WERI-Rb-1 (cell line): ENCODE results near the gene LSM4.

ENCODE experiments used
- DNase-seq: peaks from one replicate; pipeline ENCODE4 v3.0.0-alpha.2; 2020
- H3K27ac ChIP-seq: fragments of 250-450 bp; sonication (Bioruptor Pico); 2 replicates; pipeline ENCODE4 v1.5.1; 2020; ENCODE audit warnings: mild to moderate bottlenecking, moderate library complexity
- H3K27me3 ChIP-seq: fragments of 250-450 bp; sonication (Bioruptor Pico); 2 replicates; pipeline ENCODE4 v1.5.1; 2021; ENCODE audit warnings: mild to moderate bottlenecking, low read depth, moderate library complexity; ENCODE audit not compliant: insufficient read depth, severe bottlenecking
- H3K36me3 ChIP-seq: fragments of 250-450 bp; sonication (Bioruptor Pico); 2 replicates; pipeline ENCODE4 v1.5.1; 2020; ENCODE audit warnings: mild to moderate bottlenecking, moderate library complexity
- H3K4me3 ChIP-seq: 2 replicates; pipeline ENCODE4 v1.5.1; 2011; ENCODE audit warnings: low read depth, mild to moderate bottlenecking, control low read depth, low read length
- H3K9me3 ChIP-seq: fragments of 250-450 bp; sonication (Bioruptor Pico); 2 replicates; pipeline ENCODE4 v1.5.1; 2021; ENCODE audit warnings: mild to moderate bottlenecking, moderate library complexity; ENCODE audit not compliant: severe bottlenecking
- TF ChIP-seq, protein P1 (sequence below): IDR thresholded peaks from 2 replicates; pipeline ENCODE4 v1.5.1; 2011; ENCODE audit warnings: low read depth, mild to moderate bottlenecking, control low read depth, inconsistent platforms, low read length

LSM4 gene

DNA sequence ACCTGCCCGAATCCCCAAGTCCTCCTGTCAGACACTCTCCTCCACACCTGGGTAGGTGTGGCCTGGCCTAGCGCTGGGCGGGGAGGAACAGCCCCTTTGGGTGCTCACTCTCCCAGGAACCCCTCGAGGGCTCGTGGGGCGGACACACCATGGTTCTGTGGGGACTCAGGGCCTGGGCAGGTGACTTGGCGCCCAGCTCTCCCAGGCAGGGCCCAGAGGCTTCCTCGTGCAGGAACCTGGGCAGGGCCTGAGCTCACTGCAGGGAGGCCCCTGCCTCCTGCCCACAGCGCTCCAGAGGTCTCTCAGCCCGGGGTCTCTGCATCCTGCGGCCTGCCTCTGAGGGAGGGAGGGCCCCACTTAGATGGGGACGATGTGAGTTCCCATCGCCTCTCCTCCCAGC, 11.9 kb downstream of the LSM4 start:
- H3K27ac ChIP-seq = no peak overlapping the region
- H3K4me3 ChIP-seq = no peak overlapping the region
- DNase-seq = no peak
- H3K9me3 ChIP-seq = no peaks in the 10 kb centered on the region
- no peaks in the 10 kb centered on the region for H3K27me3 ChIP-seq
- TF ChIP-seq, protein P1, sequence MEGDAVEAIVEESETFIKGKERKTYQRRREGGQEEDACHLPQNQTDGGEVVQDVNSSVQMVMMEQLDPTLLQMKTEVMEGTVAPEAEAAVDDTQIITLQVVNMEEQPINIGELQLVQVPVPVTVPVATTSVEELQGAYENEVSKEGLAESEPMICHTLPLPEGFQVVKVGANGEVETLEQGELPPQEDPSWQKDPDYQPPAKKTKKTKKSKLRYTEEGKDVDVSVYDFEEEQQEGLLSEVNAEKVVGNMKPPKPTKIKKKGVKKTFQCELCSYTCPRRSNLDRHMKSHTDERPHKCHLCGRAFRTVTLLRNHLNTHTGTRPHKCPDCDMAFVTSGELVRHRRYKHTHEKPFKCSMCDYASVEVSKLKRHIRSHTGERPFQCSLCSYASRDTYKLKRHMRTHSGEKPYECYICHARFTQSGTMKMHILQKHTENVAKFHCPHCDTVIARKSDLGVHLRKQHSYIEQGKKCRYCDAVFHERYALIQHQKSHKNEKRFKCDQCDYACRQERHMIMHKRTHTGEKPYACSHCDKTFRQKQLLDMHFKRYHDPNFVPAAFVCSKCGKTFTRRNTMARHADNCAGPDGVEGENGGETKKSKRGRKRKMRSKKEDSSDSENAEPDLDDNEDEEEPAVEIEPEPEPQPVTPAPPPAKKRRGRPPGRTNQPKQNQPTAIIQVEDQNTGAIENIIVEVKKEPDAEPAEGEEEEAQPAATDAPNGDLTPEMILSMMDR = no peak
- H3K36me3 ChIP-seq = peaks cover 89% of the 10 kb centered on the region

DNA sequence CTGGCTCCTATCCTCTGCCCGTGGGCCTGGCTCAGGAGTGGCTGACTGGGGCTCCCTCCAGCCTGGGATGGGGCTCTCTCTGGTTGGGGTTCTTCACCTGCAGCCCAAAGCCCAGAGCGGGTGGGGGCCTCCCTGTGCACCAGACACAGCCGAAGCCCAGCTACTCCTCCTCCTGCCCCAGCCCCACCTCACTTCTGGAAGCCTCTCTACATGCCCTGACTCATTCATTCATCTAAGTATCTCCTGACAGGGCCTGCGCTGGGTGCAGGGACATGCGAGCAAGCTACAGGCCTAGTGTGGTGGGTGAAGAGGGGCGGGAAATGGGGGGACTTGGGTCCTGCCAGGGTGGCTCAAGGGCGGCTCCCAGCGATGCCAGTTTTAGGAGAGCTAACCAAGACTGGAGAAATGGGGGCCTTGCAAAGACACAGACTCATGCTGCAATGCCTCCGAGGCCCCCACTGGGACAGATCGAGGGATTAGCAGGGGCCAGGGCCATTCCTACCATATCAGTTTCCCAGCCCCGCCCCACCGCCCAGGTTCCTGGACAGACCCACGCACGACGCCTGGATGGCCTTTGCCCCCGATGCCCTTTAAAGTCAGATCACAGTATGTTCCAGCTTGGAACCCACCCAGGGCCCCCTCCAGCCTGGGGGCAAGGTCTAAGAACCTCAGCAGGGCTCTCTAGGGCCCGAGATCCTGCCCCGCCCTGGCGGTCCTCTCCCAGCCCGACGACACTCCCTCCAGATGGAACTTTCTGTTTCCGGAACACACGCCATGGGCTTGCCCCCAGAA, 12.6 kb downstream of the LSM4 start:
- H3K27ac ChIP-seq = no peak overlapping the region
- H3K9me3 ChIP-seq = no peaks in the 10 kb centered on the region
- peaks cover 88% of the 10 kb centered on the region for H3K36me3 ChIP-seq
- TF ChIP-seq, protein P1 = no peak
- H3K27me3 ChIP-seq = no peaks in the 10 kb centered on the region
- DNase-seq = no peak
- no peak overlapping the region for H3K4me3 ChIP-seq

DNA sequence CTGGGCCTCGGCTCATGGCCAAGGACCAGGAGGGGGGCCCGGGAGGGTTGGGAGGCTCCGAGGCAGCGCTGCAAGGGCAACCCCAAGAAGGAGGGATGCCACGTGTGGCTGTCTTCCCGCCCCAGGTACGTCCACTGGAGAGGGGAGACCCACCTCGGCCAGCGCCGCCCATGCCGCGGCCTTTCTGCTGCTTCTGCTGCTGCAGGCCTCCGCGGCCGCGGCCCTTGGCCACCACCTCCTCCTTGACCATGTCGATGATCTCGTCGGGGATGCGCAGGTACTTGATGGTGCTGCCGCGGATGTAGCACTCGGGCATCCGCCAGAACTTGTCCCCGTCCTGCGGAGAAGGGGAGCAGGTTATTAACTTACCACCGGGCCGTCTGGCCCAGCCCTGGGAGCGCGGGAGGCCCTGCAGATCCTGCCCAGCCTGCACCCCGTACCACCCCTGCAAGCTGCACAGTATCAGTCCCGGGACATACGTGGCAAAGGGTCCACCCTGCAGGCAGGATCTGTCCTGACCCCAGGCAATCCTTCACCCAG, 13.3 kb downstream of the LSM4 start:
- no peak for DNase-seq
- Histone ChIP-seq H3K27me3 (no peaks in the 10 kb centered on the region), H3K4me3 (no peak overlapping the region), H3K9me3 (no peaks in the 10 kb centered on the region), H3K27ac (no peak overlapping the region), H3K36me3 (peaks cover 85% of the 10 kb centered on the region)
- TF ChIP-seq, protein P1 = no peak

DNA sequence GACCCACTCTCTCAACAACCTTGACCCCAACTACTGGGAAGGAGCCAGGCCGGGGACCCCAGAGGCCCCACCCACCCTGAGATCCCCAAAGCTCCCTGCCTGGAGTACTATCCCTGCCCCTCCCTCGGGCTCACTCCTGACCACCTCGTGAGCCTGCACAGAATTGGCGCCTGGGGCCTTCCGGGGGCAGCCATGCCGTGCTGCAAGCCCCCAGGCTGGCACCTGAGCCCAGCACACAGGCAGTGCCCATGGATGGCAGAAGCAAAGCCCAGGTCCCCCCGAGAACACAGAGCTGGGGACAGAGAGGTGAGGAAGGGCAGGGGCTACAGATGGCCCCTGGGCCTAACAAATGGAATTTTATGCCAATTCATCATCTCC, 13.9 kb downstream of the LSM4 start:
- DNase-seq = no peak
- Histone ChIP-seq H3K4me3 (no peak overlapping the region), H3K9me3 (no peaks in the 10 kb centered on the region), H3K27ac (no peak overlapping the region), H3K36me3 (peaks cover 81% of the 10 kb centered on the region), H3K27me3 (no peaks in the 10 kb centered on the region)
- TF ChIP-seq, protein P1 = no peak

DNA sequence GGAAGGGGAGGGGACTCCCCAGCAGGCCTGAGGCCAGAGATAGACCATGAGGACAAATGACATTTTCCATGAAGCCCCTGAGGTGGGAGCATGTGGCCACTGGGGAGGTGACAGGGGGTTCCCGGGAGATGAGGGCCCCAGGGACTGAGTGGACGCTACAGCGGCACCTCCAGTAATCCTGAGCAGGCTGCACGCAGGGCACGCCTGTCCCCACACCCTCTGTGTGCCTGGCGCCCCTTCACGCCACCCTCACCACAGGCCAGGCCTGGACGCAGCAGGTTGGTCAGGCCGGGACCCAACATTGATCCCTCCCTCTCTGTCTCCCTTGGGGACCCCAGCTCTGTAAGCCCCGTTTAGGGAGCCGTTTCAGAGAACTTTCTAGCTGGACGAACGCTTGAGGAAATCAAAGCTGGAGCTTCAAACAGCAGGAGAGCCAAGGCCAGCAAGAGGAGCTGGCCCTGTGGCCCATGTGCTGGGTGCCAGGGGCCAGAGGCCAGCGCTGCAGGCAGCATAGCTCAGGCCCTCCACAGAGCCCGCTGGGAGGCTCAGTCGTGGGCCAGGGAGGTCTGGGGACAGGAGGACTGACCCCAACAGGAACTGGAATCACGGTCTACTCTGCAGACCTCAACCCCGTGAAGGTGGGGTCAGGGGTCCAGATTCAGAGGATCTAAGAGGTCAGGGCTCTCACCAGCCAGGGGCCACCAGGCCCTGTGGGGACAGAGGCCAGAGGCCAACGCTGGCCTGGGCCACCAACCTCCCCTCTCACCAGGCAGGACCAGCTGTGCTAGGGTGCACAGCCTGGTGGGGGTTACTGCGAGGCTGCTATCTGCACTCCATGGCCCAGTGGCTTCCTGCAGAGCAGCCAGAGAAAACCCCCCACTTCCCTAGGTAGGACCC, 14.6 kb downstream of the LSM4 start:
- TF ChIP-seq, protein P1 = no peak
- Histone ChIP-seq H3K27me3 (no peaks in the 10 kb centered on the region), H3K4me3 (no peak overlapping the region), H3K27ac (no peak overlapping the region), H3K9me3 (no peaks in the 10 kb centered on the region), H3K36me3 (peaks cover 74% of the 10 kb centered on the region)
- no peak for DNase-seq
